Left ventricle myocardium inferior (tissue), 1 donor: Measurements from ENCODE around the gene CALML4. TPM values are rescaled to one million over a fixed set of nuclear protein-coding genes. Genes with fewer than 3 reads are reported as not detected.

ENCODE experiments used
- DNase-seq: peaks from one replicate; pipeline ENCODE4 v3.0.0-alpha.2; 2020
- H3K27ac ChIP-seq: fragments of 200-600 bp; replicated peaks from 2 replicates; pipeline ENCODE4 v1.8.0; 2021
- H3K27me3 ChIP-seq: fragments of 200-600 bp; 2 replicates; pipeline ENCODE4 v1.8.0; 2021; ENCODE audit warnings: low read depth
- H3K36me3 ChIP-seq: fragments of 200-600 bp; 2 replicates; pipeline ENCODE4 v1.8.0; 2021
- H3K4me1 ChIP-seq: fragments of 200-600 bp; 2 replicates; pipeline ENCODE4 v1.8.0; 2021
- H3K4me3 ChIP-seq: fragments of 200-600 bp; 2 replicates; pipeline ENCODE4 v1.8.0; 2021; ENCODE audit warnings: mild to moderate bottlenecking, moderate library complexity
- H3K9me3 ChIP-seq: fragments of 200-600 bp; replicated peaks from 2 replicates; pipeline ENCODE4 v1.8.0; 2021
- CTCF ChIP-seq: fragments of 200-600 bp; IDR thresholded peaks from 2 replicates; pipeline ENCODE4 v1.8.0; 2021; ENCODE audit warnings: antibody characterized with exemption, mild to moderate bottlenecking, borderline replicate concordance
- intact Hi-C: fragments of 100-400 bp; cut with micrococcal nuclease; formaldehyde crosslinking; loops from one replicate; pipeline ENCODE4 v1.11.0; 2022
- total RNA-seq: library from RNA; stranded (reverse); fragmentation: NEBNext Ultra II Directional; extraction: Animal tissue kit (Norgen Biotek cat#: 25700); gene quantifications from one replicate; pipeline ENCODE4 v1.2.1, GENCODE V29; 2021
- donor health status: DM: no; HTN: yes; CAD: no; lungs with severe emphysema.

Gene CALML4
- total RNA-seq, 1 donor from 2014 or later: 0.91 TPM

DNA sequence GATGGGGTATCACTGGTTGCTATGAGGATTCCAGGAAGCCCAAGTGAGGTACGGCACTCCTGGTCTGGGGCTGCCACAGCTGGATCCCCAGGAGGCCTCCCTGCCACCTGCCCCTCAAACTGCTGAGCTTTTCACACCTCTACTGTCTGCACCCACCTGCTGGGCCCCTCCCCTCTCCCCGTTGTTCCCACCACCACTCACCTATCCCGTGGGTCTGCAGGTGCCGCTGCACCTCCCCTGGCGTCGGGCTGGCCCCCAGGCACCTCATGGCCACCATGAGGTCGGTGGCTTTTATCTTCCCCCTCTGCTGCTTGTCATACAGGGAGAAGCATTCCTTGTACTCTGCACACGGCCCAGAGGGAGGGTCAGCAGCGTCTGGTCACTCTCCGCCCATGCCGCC, 5.8 kb downstream of the CALML4 start:
- Histone ChIP-seq H3K9me3 (no peaks in the 10 kb centered on the region), H3K27ac (no peak overlapping the region), H3K27me3 (no peaks in the 10 kb centered on the region), H3K4me3 (no peak overlapping the region), H3K4me1 (peaks cover 40% of the 10 kb centered on the region), H3K36me3 (no peaks in the 10 kb centered on the region)
- no peak for TF ChIP-seq CTCF
- intact Hi-C loops: no loop called here
- DNase-seq: no peak

DNA sequence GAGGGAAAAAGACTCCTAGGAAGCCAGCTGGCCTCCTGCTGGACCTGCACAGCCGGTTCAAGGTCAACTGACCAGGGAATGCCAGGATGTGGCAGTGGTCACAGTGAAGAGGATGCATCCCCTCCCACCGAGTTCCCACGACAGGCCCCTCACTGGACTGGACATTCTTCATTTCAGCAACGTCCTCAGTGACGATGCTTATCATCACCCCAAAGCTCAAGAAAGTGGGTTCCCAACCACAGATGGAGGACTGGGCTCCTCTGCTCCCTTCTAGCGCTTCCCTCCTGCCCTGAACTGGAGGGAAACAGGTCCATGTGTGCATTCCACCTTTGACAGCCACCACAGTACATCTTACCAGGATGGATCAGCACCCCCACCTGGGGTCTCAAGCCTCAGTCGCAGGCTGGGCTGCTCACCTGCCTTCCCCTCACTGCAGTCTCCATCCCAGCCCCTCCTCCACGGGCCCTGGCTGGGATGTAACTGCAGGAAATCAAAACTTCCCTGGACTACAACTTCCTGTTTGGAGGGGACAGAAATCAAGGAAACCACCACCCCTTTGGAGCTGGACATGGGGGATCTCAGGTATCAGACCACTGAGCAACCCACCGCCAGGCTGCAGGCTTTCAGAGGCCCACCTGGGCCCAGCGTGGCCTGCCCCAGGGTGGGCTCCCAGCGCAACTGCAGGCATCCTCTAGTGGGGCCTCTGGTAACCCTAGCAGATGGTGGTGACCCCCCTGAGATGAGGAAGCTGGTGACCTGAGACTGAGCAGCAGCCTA, 7.3 kb downstream of the CALML4 start:
- no peak overlapping the region for H3K27ac ChIP-seq
- no peaks in the 10 kb centered on the region for H3K27me3 ChIP-seq
- H3K4me3 ChIP-seq: no peak overlapping the region
- no peak for DNase-seq
- no peaks in the 10 kb centered on the region for H3K9me3 ChIP-seq
- H3K4me1 ChIP-seq: peaks cover 50% of the 10 kb centered on the region
- peaks cover 7% of the 10 kb centered on the region for H3K36me3 ChIP-seq
- no peak for TF ChIP-seq CTCF
- intact Hi-C loops: no loop called here

GRCh38 chr15:68197170-68197492, 8.0 kb downstream of the CALML4 start:
- peaks cover 57% of the 10 kb centered on the region for H3K4me1 ChIP-seq
- H3K9me3 ChIP-seq: no peaks in the 10 kb centered on the region
- no peak for DNase-seq
- no peaks in the 10 kb centered on the region for H3K27me3 ChIP-seq
- peaks cover 7% of the 10 kb centered on the region for H3K36me3 ChIP-seq
- no peak overlapping the region for H3K27ac ChIP-seq
- H3K4me3 ChIP-seq: no peak overlapping the region
- no peak for TF ChIP-seq CTCF
- intact Hi-C loops: no loop called here

GRCh38 chr15:68196445-68197169, 8.5 kb downstream of the CALML4 start:
- no peaks in the 10 kb centered on the region for H3K27me3 ChIP-seq
- no peak for DNase-seq
- H3K4me1 ChIP-seq: peaks cover 61% of the 10 kb centered on the region
- no peaks in the 10 kb centered on the region for H3K9me3 ChIP-seq
- intact Hi-C loops: no loop called here
- no peak overlapping the region for H3K4me3 ChIP-seq
- peaks cover 7% of the 10 kb centered on the region for H3K36me3 ChIP-seq
- no peak for TF ChIP-seq CTCF
- no peak overlapping the region for H3K27ac ChIP-seq

DNA sequence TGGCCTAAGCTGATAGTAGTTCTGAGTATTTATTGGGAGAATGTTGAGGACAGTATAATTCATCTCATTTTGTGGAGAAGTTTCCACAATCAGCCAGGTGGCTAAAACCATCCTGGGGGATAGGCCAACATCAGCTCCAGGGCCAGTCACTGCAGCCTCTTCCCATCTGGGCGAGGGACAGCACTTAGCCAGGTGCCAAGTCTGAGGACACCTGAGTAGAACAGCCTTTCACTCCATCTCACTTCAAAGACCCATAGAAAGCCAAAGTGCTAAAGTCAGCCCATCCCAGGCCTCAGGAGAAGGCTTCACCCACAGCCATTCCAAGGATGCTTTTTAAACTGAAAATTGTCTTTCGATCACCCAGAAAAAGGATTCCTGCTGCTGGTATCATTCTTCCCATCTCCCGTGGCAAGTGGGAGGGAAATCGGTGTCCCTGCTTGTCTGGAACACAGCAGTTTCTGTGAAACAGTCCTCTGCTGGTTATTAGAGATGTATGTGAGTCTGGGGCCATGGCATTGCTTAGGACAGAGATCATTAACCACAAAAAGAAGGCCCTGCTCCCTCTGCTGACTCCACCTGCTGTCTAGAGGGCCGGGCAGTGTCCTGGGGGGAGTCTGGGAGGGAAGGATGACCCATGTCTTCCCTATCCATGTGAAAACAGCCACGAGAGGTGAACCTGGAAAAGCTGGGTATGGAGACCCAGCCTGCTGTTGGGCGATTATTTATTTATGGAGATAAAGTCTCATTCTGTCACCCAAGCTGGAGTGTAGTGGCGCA, 9.6 kb downstream of the CALML4 start:
- intact Hi-C loops: no loop called here
- H3K36me3 ChIP-seq: peaks cover 12% of the 10 kb centered on the region

More for the DNA sequence above, 9.6 kb downstream of the CALML4 start:
- H3K27ac ChIP-seq: no peak overlapping the region
- peaks cover 54% of the 10 kb centered on the region for H3K4me1 ChIP-seq
- H3K27me3 ChIP-seq: no peaks in the 10 kb centered on the region
- H3K4me3 ChIP-seq: no peak overlapping the region
- no peaks in the 10 kb centered on the region for H3K9me3 ChIP-seq
- DNase-seq: no peak
- TF ChIP-seq CTCF: no peak
